ENCODE results near the gene ZNF277.

- TF ChIP-seq ZFP3 (tag by site-specific recombination; IDR thresholded peaks at IDR 0.05; ENCODE audit: low read depth) (no peak), ZNF138 (tag by site-specific recombination; IDR thresholded peaks at IDR 0.05; ENCODE audit: borderline replicate concordance) (no peak), HOXA7 (CRISPR knock-in tag; IDR thresholded peaks at IDR 0.05; ENCODE audit: borderline replicate concordance) (no peak), FEZF1 (tag by site-specific recombination; IDR thresholded peaks at IDR 0.05) (no peak), CTCF (tag by site-specific recombination; IDR thresholded peaks at IDR 0.05) (no peak), ZNF274 (IDR thresholded peaks at IDR 0.05; ENCODE audit: low read length) (no peak), ZNF274 (tag by site-specific recombination; IDR thresholded peaks at IDR 0.05; ENCODE audit: borderline replicate concordance) (no peak), ZNF544 (tag by site-specific recombination; IDR thresholded peaks at IDR 0.05) (no peak), ZNF169 (tag by site-specific recombination; IDR thresholded peaks at IDR 0.05) (no peak), MZF1 (tag by site-specific recombination; IDR thresholded peaks at IDR 0.05; ENCODE audit: borderline replicate concordance) (no peak), ZNF302 (tag by site-specific recombination; IDR thresholded peaks at IDR 0.05; ENCODE audit: low read depth) (no peak), ZBTB49 (tag by site-specific recombination; IDR thresholded peaks at IDR 0.05; ENCODE audit: low read depth) (no peak), ZNF488 (tag by site-specific recombination; IDR thresholded peaks at IDR 0.05) (no peak), ZNF19 (tag by site-specific recombination; IDR thresholded peaks at IDR 0.05; ENCODE audit: low read depth) (no peak)
Measured at GRCh38 chr7:112212571-112212970, 6.1 kb downstream of the ZNF277 start.
